ENCODE results near the gene DUSP1.

DUSP1 gene

DNA sequence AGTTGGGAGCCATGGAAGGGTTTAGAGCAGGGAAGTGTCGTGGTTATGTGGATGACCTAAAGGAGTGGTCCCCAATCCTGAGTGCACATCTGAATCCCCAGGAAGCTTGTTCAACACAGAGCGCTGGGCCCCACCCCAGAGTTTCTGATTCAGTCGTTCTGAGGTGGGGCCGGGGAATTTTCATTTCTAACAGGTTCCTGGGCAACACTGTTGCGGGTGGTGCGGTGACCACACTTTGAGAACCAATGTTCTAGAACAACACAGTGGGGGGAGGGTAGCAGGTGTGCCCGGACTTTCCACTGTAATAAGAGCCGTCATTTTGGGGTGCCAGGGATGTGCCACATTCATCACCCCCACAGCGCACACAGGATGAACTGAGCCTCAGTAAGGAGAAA, 39.3 kb downstream of the DUSP1 start:
- no peak overlapping the region for H3K27ac ChIP-seq (ENCODE audit: low read length)
- H3K36me3 ChIP-seq (ENCODE audit: insufficient read depth, low read depth, low read length): no peaks in the 10 kb centered on the region
- H3K4me1 ChIP-seq (ENCODE audit: insufficient read depth, low read length): no peaks in the 10 kb centered on the region
- no peaks in the 10 kb centered on the region for H3K9me3 ChIP-seq (ENCODE audit: insufficient read depth, low read depth, low read length)
- no peak overlapping the region for H3K4me3 ChIP-seq (ENCODE audit: low read length)
- H3K9ac ChIP-seq (ENCODE audit: low read depth, low read length): no peak overlapping the region
- H3K27me3 ChIP-seq (ENCODE audit: insufficient read depth, low read length): no peaks in the 10 kb centered on the region

DNA sequence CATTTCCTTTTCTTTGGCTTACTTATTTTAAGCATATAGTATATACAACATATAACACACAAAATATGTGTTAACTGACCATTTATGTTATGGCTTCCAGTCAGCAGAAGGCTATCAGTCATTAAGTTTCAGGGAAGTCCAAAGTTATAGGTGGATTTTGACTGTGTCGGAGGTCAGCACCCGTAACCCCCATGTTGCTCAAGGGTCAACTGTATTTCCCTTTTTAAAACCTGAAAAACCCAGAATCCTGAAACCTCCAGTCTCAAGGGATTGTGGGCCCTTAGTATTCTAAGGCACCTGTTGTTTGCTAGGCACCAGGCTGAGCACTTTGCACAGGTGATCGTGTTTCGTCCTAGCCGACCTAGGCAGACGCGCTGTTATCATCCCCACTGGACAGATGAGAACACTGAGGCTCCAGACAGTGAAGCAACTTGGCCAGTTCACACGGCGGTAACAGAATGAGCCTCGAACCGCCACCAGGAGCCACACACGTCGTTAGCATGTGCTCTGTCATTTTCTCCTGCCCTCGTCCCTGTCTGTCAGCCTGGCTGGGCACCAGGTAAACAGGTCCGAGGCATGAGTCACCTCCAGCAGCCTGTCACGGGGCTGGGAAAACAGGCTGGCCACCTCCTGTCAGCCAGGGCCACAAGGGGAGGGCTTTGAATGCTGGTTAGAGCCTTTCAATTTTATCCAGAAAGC, 39.9 kb downstream of the DUSP1 start:
- H3K4me1 ChIP-seq (ENCODE audit: insufficient read depth, low read length): no peaks in the 10 kb centered on the region
- H3K9me3 ChIP-seq (ENCODE audit: insufficient read depth, low read depth, low read length): no peaks in the 10 kb centered on the region
- no peak overlapping the region for H3K4me3 ChIP-seq (ENCODE audit: low read length)
- H3K27me3 ChIP-seq (ENCODE audit: insufficient read depth, low read length): no peaks in the 10 kb centered on the region
- no peak overlapping the region for H3K27ac ChIP-seq (ENCODE audit: low read length)
- no peak overlapping the region for H3K9ac ChIP-seq (ENCODE audit: low read depth, low read length)
- H3K36me3 ChIP-seq (ENCODE audit: insufficient read depth, low read depth, low read length): no peaks in the 10 kb centered on the region

DNA sequence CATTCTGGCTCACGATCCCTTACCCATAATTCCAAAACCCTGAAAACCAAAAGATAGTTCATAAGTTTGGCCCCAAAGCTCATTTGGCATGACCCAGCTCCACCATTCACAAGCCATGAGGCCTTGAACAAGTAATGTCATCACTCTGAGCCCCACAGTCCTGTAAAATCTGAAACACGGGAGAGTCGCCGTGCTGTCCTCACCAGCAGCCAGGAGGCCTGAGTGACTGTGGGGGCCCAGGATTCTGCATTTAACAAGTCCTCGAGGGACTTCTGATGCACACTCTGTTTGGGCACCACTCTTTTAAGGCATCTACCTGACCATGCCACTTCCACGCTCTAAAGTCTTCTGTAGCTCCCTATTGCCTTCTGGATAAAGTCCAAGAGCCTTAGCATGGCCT, 40.8 kb downstream of the DUSP1 start:
- no peak overlapping the region for H3K9ac ChIP-seq (ENCODE audit: low read depth, low read length)
- H3K27me3 ChIP-seq (ENCODE audit: insufficient read depth, low read length): no peaks in the 10 kb centered on the region
- no peak overlapping the region for H3K27ac ChIP-seq (ENCODE audit: low read length)
- no peaks in the 10 kb centered on the region for H3K36me3 ChIP-seq (ENCODE audit: insufficient read depth, low read depth, low read length)
- no peaks in the 10 kb centered on the region for H3K9me3 ChIP-seq (ENCODE audit: insufficient read depth, low read depth, low read length)
- H3K4me3 ChIP-seq (ENCODE audit: low read length): no peak overlapping the region
- H3K4me1 ChIP-seq (ENCODE audit: insufficient read depth, low read length): no peaks in the 10 kb centered on the region

DNA sequence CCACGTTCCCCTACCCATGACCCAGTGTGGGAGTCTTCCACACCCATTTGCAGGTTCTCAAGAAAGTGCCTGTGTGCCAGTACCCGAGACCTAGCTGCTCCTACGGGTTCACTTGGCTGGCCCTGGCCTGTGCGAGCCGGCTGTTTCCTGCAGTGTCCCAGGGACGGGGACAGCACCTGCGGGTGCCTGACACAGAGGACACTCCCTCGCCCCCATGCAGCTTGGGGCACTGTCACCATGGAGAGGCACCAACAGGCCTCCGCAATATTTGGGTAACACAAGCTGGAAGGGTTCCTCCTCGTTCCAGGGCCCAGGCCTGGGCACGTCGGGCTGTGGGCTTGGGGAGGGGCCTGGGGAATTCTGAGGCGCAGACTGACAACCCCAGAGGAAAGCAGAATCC, 41.4 kb downstream of the DUSP1 start:
- H3K9ac ChIP-seq (ENCODE audit: low read depth, low read length): no peak overlapping the region
- H3K27me3 ChIP-seq (ENCODE audit: insufficient read depth, low read length): no peaks in the 10 kb centered on the region
- no peaks in the 10 kb centered on the region for H3K9me3 ChIP-seq (ENCODE audit: insufficient read depth, low read depth, low read length)
- no peak overlapping the region for H3K27ac ChIP-seq (ENCODE audit: low read length)
- H3K4me1 ChIP-seq (ENCODE audit: insufficient read depth, low read length): no peaks in the 10 kb centered on the region
- no peak overlapping the region for H3K4me3 ChIP-seq (ENCODE audit: low read length)
- no peaks in the 10 kb centered on the region for H3K36me3 ChIP-seq (ENCODE audit: insufficient read depth, low read depth, low read length)

DNA sequence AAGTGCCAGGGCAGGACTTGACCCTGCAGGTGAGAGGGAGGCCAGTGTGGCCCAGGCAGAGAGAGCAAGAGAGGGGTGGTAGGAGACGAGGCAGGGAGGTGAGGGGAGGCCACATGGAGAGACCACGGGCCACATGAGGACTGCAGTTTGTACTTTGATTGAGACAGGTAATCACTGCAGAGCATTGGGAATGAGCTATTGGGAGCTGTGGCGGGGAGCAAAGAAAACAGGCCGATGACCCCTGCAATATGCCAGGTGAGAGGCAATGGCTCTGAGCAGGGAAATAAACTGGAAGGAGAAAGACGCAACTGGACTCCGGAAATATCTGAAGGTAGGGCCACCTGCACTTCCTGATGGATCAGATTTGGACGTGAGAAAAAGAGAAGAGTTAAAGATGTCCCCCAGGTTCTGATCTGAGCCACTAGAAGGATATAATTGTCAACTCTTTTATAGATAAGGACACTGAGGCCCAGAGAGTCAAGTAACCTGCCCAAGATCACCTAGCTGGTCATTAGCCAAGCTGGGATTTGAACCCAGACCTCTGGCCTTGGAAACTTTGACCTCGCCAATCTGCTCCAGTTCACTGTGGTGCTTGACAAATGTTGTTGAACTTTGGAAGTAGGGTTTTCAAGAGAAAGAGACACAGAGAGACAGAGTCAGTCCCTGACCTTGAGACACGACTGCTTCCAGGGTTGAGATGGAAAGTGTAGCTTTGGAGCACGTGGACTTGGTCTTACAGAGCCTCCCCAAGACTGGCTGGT, 42.3 kb downstream of the DUSP1 start:
- Histone ChIP-seq H3K36me3 (ENCODE audit: insufficient read depth, low read depth, low read length) (no peaks in the 10 kb centered on the region), H3K9ac (ENCODE audit: low read depth, low read length) (no peak overlapping the region), H3K9me3 (ENCODE audit: insufficient read depth, low read depth, low read length) (no peaks in the 10 kb centered on the region), H3K27me3 (ENCODE audit: insufficient read depth, low read length) (peaks cover 8% of the 10 kb centered on the region; the same call in 1 of the 2 replicates), H3K4me1 (ENCODE audit: insufficient read depth, low read length) (no peaks in the 10 kb centered on the region), H3K4me3 (ENCODE audit: low read length) (no peak overlapping the region), H3K27ac (ENCODE audit: low read length) (no peak overlapping the region)

DNA sequence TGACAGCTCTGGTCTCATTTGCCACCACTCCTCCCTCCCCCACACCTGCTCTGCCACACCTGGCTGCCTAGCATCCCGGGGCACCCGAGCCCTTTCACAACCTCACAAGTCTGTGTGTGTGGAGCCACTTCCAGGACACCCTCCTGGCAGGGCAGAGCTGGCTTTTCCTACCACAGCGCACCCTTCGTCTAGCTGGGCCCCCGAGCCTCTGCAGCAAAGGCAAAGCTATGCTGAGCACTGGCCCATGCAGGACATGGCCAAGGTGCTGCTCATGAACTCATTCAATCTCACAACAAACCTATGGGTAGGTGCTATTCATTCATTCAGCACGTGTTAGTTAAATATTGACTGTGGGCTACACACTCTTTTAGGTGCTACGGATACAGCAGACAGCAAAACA, 43.4 kb downstream of the DUSP1 start:
- Histone ChIP-seq H3K9ac (ENCODE audit: low read depth, low read length) (no peak overlapping the region), H3K27me3 (ENCODE audit: insufficient read depth, low read length) (peaks cover 14% of the 10 kb centered on the region), H3K27ac (ENCODE audit: low read length) (no peak overlapping the region), H3K4me1 (ENCODE audit: insufficient read depth, low read length) (no peaks in the 10 kb centered on the region), H3K4me3 (ENCODE audit: low read length) (no peak overlapping the region), H3K9me3 (ENCODE audit: insufficient read depth, low read depth, low read length) (no peaks in the 10 kb centered on the region), H3K36me3 (ENCODE audit: insufficient read depth, low read depth, low read length) (no peaks in the 10 kb centered on the region)

DNA sequence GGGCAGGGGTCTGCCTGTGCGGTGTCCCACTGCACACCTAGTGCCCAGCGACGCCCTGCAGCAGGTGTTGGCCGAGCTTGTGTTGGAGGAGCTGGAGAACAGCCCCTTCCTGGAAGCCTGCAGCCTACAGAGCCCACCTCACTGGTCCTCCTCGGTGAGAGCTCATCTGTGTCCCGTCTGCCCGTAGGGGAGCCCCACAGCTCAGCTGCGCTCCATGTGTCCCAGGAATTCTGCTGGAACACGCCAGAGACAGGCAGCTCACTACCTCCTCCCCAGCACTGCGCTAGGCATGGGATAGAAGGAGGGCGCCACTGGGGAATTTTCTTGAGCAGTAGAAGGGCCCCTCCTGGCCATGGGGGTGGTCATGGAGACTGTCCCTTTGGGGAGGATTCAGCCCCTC, 44.0 kb downstream of the DUSP1 start:
- Histone ChIP-seq H3K27me3 (ENCODE audit: insufficient read depth, low read length) (peaks cover 18% of the 10 kb centered on the region), H3K4me3 (ENCODE audit: low read length) (no peak overlapping the region), H3K9me3 (ENCODE audit: insufficient read depth, low read depth, low read length) (no peaks in the 10 kb centered on the region), H3K36me3 (ENCODE audit: insufficient read depth, low read depth, low read length) (no peaks in the 10 kb centered on the region), H3K9ac (ENCODE audit: low read depth, low read length) (no peak overlapping the region), H3K4me1 (ENCODE audit: insufficient read depth, low read length) (no peaks in the 10 kb centered on the region), H3K27ac (ENCODE audit: low read length) (no peak overlapping the region)

DNA sequence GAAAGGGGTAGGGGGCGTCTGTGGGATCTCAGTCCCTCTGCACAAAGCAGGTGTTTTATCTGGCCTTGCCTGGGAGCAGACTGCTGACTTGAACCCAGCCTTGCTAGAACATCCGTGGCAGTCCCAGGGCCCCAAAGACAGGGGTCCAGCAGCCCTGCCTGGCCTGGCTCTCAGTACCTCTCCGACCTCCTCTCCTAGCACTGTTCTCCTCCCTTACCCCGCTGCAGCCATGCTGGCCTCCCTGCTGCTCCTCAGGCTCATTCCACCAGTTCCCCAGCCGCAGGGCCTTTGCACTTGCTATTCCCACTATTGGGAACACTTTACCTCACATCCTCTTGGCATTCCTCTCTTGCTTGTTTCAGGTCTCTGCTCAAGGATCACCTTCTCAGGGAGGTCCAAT, 45.2 kb downstream of the DUSP1 start:
- peaks cover 20% of the 10 kb centered on the region for H3K27me3 ChIP-seq (ENCODE audit: insufficient read depth, low read length)
- H3K27ac ChIP-seq (ENCODE audit: low read length): no peak overlapping the region
- no peaks in the 10 kb centered on the region for H3K4me1 ChIP-seq (ENCODE audit: insufficient read depth, low read length)
- no peak overlapping the region for H3K9ac ChIP-seq (ENCODE audit: low read depth, low read length)
- H3K9me3 ChIP-seq (ENCODE audit: insufficient read depth, low read depth, low read length): no peaks in the 10 kb centered on the region
- no peak overlapping the region for H3K4me3 ChIP-seq (ENCODE audit: low read length)
- H3K36me3 ChIP-seq (ENCODE audit: insufficient read depth, low read depth, low read length): no peaks in the 10 kb centered on the region

DNA sequence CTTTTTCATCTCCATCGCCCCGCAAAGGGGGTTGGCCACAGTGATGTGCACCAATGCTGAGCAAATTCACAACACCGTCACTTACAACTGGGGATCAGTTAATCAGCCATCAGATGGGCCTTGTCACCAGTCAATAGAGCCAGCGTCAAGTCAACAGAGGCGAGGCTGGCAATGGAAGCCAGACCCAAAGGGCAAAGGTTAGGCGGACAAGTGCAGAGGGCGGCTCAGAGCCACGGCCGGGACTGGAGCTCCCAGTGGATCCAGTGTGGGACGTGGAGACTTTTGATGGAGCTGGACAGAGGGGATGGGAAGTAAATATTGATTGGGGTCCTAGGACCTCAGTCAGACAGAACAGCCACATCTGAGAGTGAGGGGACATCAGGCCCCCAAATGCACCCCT, 45.7 kb downstream of the DUSP1 start:
- Histone ChIP-seq H3K27ac (ENCODE audit: low read length) (no peak overlapping the region), H3K4me3 (ENCODE audit: low read length) (no peak overlapping the region), H3K9ac (ENCODE audit: low read depth, low read length) (no peak overlapping the region; the same call in 1 of the 2 replicates), H3K36me3 (ENCODE audit: insufficient read depth, low read depth, low read length) (no peaks in the 10 kb centered on the region), H3K4me1 (ENCODE audit: insufficient read depth, low read length) (no peaks in the 10 kb centered on the region), H3K9me3 (ENCODE audit: insufficient read depth, low read depth, low read length) (no peaks in the 10 kb centered on the region), H3K27me3 (ENCODE audit: insufficient read depth, low read length) (peaks cover 25% of the 10 kb centered on the region)

DNA sequence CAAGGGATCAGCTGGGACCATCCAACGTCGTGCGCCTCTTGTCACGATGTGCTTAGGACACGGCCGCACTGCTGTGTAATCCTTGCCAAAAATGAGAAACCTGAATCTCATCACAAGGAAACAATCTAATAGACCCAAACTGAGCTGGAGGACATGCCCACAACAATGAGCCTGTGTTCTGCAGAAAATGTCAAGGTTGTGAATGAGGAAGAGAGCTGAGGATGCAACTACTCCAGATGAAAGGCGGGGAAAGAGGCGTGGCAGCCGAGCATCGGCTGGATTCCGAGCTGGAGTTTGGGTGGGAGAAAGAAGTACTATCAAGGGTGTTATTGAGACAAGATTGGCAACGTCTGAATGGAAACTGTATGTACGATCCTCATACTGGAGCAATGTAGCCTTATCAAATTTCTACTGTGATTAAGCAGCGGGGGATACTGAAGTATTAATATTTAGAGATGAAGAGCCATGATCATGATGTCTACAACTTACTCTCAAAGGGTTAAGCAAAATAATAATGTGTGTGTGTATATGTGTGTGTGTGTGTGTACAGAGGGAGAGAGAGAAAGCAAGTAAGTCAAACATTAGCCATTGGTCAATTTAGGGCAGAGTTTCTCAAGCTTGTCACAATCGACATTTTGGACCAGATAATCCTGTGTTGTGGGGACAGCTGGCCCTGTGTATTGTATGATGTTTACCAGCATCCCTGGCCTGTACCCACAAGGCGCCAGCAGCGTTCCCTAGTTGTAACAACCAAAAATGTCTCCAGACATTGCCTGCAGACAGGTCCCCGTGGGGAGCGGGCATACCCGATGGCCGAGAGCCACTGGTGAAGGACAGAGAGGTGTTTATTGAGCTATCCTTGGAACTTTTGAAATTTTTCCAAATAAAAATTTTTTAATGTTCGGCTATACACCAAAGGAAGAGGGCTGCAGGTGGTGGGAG, 46.5 kb downstream of the DUSP1 start:
- H3K4me3 ChIP-seq (ENCODE audit: low read length): no peak overlapping the region
- H3K27ac ChIP-seq (ENCODE audit: low read length): no peak overlapping the region
- no peaks in the 10 kb centered on the region for H3K4me1 ChIP-seq (ENCODE audit: insufficient read depth, low read length)
- H3K9me3 ChIP-seq (ENCODE audit: insufficient read depth, low read depth, low read length): no peaks in the 10 kb centered on the region
- no peak overlapping the region for H3K9ac ChIP-seq (ENCODE audit: low read depth, low read length)
- peaks cover 33% of the 10 kb centered on the region for H3K27me3 ChIP-seq (ENCODE audit: insufficient read depth, low read length)
- no peaks in the 10 kb centered on the region for H3K36me3 ChIP-seq (ENCODE audit: insufficient read depth, low read depth, low read length)

DNA sequence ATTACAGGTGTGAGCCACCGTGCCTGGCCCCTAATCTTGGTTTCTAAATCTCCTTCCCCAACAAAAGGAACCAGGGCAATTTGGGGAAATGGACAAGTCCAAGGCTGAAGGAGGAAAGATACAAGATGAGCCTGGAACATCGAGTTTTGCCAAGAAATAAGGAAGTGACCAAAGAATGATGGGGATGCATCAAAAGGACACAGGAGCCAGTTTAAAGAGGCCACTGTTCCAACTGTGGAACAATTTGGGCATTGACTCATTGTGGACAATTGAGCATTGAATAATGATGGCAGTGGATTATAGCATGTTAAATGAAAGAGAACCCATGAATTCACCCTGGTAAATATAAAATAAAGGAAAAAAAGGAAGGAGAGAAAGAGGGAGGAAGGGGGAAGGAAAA, 47.5 kb downstream of the DUSP1 start:
- no peak overlapping the region for H3K27ac ChIP-seq (ENCODE audit: low read length)
- H3K27me3 ChIP-seq (ENCODE audit: insufficient read depth, low read length): peaks cover 43% of the 10 kb centered on the region
- no peaks in the 10 kb centered on the region for H3K9me3 ChIP-seq (ENCODE audit: insufficient read depth, low read depth, low read length)
- no peak overlapping the region for H3K4me3 ChIP-seq (ENCODE audit: low read length)
- no peak overlapping the region for H3K9ac ChIP-seq (ENCODE audit: low read depth, low read length)
- H3K4me1 ChIP-seq (ENCODE audit: insufficient read depth, low read length): no peaks in the 10 kb centered on the region
- H3K36me3 ChIP-seq (ENCODE audit: insufficient read depth, low read depth, low read length): no peaks in the 10 kb centered on the region

Measured in iPS-20b (cell line).